T-helper 9 cell (primary cell): ENCODE measurements around the gene MRTFB.
"Not testable (repeated sequence)": the region's sequence is repeated elsewhere in the genome, so short reads cannot be mapped to it uniquely, and the experiment has no call there.

ENCODE experiments used
- DNase-seq: peaks from one replicate; pipeline ENCODE4 v3.0.0-alpha.2; 2020
- total RNA-seq, 2 donors: gene quantifications; one replicate each; lab custom pipeline; 2026; lab: John Stamatoyannopoulos, UW

Gene MRTFB
- total RNA-seq: 10.4 to 14.4 reads per million in 2 donors

- peak; percentile 74 for DNase-seq
These were observed at the start of gene MRTFB for GRCh38 chr16:14070877-14071575. TSS of gene MRTFB (plus strand) at chr16:14071319. CDS start at chr16:14140607, 69,288 bp downstream.

- DNase-seq: not testable (repeated sequence)
These were observed 47.6 kb upstream of the MRTFB start for GRCh38 chr16:14023526-14023925.

- DNase-seq: no peak
These were observed 46.8 kb upstream of the MRTFB start for GRCh38 chr16:14024283-14024682.

- DNase-seq: no peak
These were observed 44.4 kb upstream of the MRTFB start for GRCh38 chr16:14026572-14027285.

GRCh38 chr16:14028202-14028601, 42.9 kb upstream of the MRTFB start:
- no peak for DNase-seq

- DNase-seq: no peak
These were observed 41.5 kb upstream of the MRTFB start for GRCh38 chr16:14029658-14030057.

- no peak for DNase-seq
These were observed 36.0 kb upstream of the MRTFB start for GRCh38 chr16:14035092-14035491.

GRCh38 chr16:14036889-14037288, 34.2 kb upstream of the MRTFB start:
- DNase-seq: no peak

GRCh38 chr16:14037960-14038359, 33.2 kb upstream of the MRTFB start:
- DNase-seq: no peak

- no peak for DNase-seq
These were observed 30.0 kb upstream of the MRTFB start for GRCh38 chr16:14041164-14041563.

GRCh38 chr16:14042706-14043105, 28.4 kb upstream of the MRTFB start:
- DNase-seq: no peak

- DNase-seq: no peak
These were observed 27.8 kb upstream of the MRTFB start for GRCh38 chr16:14043278-14043677.

GRCh38 chr16:14043793-14044192, 27.3 kb upstream of the MRTFB start:
- no peak for DNase-seq

GRCh38 chr16:14047121-14047859, 23.8 kb upstream of the MRTFB start:
- not testable (repeated sequence) for DNase-seq

GRCh38 chr16:14050291-14051027, 20.7 kb upstream of the MRTFB start:
- DNase-seq: no peak

GRCh38 chr16:14051103-14051729, 19.9 kb upstream of the MRTFB start:
- no peak for DNase-seq

- no peak for DNase-seq
These were observed 14.1 kb upstream of the MRTFB start for GRCh38 chr16:14056970-14057369.

GRCh38 chr16:14057878-14058382, 13.2 kb upstream of the MRTFB start:
- no peak for DNase-seq

GRCh38 chr16:14061732-14062259, 9.3 kb upstream of the MRTFB start:
- no peak for DNase-seq

- DNase-seq: no peak
These were observed 8.9 kb upstream of the MRTFB start for GRCh38 chr16:14062261-14062660.

- no peak for DNase-seq
These were observed 7.2 kb upstream of the MRTFB start for GRCh38 chr16:14063618-14064581.
